ENCODE results near the gene CFAP97D2.

- no peak for TF ChIP-seq MAX (IDR thresholded peaks at IDR 0.05)
- TF ChIP-seq TCF12 (IDR thresholded peaks at IDR 0.05; ENCODE audit: low read depth) = no peak
- no peak for TF ChIP-seq EGR1 (IDR thresholded peaks at IDR 0.05)
- TF ChIP-seq TAF1 (IDR thresholded peaks at IDR 0.05; ENCODE audit: low read depth) = no peak
- no peak for TF ChIP-seq TEAD4 (IDR thresholded peaks at IDR 0.05)
- no peak for TF ChIP-seq EP300 (IDR thresholded peaks at IDR 0.05; ENCODE audit: borderline replicate concordance)
- TF ChIP-seq CEBPB (IDR thresholded peaks at IDR 0.05) = no peak
- no peak for TF ChIP-seq REST (IDR thresholded peaks at IDR 0.05; ENCODE audit: low read depth)
- no peak for TF ChIP-seq RAD21 (IDR thresholded peaks at IDR 0.05; ENCODE audit: low read depth)
- TF ChIP-seq YY1 (IDR thresholded peaks at IDR 0.05; ENCODE audit: low read depth) = no peak
- TF ChIP-seq ZBTB7A (IDR thresholded peaks at IDR 0.05; ENCODE audit: low read depth) = no peak
- no peak for TF ChIP-seq CREB1 (IDR thresholded peaks at IDR 0.05; ENCODE audit: low read depth)
- TF ChIP-seq NFIC (IDR thresholded peaks at IDR 0.05) = no peak
Measured at GRCh38 chr13:114194853-114195252, 15.8 kb downstream of the CFAP97D2 start.

Measured in Ishikawa (cell line).